Measurements from ENCODE around the gene KRTCAP3.
A peak's percentile ranks its signal among the peaks of the same experiment; 100 is the strongest.

KRTCAP3 gene

GRCh38 chr2:27441226-27441926 lies 805 bp upstream of the KRTCAP3 start:
- no peak for DNase-seq

GRCh38 chr2:27442920-27443282 lies 720 bp downstream of the KRTCAP3 start:
- DNase-seq = no peak

DNA sequence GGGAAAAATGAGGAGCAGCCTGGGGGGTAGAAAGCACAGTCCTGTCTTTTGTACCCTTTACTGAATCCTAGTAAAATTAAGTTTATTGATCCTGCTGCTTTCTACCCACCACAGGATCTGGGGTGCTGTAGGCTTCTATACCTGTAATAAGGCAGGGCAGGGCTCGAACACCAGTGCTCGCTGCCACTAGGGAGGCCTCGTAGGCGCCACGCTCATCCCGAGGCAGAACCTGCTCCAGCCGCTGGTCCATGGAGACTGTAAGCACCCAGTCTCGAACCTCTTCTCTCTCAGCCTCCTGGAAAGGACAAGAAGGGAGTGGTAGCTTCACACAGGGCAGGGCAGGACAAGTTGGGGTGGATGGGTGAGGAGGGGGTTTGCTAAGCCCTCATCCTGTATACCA lies 3.0 kb downstream of the KRTCAP3 start:
- DNase-seq = no peak

DNA sequence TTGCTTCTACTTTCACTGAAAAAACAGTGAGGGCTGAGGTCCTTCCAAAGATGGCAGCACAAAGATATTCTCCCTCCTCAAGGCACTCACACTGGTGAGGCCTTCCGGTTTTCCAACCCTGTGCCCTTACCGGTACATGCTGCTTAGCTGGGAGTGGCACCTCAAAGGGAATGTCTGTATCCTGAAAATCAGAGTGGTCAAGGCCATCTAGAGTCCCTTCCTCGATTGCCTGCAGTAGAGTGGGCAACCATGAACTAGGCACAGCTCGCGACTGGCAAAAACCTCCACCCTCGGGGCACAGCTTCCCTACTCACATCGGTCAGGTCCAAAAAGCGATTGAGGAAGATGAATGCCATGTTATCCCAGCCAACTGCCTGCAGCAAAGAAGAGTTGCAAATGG lies 3.4 kb downstream of the KRTCAP3 start:
- no peak for DNase-seq

- no peak for DNase-seq
Observed at GRCh38 chr2:27446057-27446456, 3.9 kb downstream of the KRTCAP3 start.

GRCh38 chr2:27448381-27448780 lies 6.2 kb downstream of the KRTCAP3 start:
- DNase-seq = no peak

DNA sequence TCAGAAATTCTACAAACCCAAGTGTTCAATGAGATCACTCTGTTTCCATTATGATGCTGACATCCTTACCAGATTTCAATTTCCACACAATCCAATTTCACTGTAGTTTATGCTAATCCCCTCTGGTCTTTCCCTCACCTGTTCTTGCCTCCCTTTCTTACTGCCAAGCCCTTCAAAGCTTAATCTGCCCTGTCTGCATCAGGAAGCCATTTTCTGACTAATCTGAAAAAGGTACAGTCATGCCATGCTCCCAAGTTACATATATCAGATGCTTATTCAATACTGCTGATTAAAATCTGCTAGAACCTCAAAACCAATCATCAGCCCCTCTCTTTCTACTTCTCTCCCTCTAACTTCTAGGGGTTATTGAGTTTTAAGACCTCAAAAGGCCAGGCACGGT lies 8.9 kb downstream of the KRTCAP3 start:
- DNase-seq = no peak

- no peak for DNase-seq
Observed at GRCh38 chr2:27453968-27454367, 11.8 kb downstream of the KRTCAP3 start.

GRCh38 chr2:27461118-27461517 lies 18.9 kb downstream of the KRTCAP3 start:
- DNase-seq = no peak

DNA sequence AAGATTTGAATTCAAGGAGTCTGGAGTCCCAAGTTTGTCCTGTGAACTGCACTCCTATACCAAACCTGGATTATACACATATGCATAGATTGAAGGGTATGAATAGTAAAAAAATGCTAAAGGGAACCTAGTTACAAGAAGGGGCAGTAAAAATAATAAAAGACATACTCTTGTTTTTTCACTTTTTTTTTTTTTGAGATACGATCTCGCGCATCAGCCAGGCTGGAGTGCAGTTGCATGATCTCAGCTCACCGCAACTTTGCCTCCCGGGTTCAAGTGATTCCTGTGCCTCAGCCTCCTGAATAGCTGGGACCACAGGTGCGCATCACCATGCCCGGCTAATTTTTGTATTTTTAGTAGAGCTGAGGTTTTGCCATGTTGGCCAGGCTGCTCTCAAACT lies 22.3 kb downstream of the KRTCAP3 start:
- DNase-seq = no peak

DNA sequence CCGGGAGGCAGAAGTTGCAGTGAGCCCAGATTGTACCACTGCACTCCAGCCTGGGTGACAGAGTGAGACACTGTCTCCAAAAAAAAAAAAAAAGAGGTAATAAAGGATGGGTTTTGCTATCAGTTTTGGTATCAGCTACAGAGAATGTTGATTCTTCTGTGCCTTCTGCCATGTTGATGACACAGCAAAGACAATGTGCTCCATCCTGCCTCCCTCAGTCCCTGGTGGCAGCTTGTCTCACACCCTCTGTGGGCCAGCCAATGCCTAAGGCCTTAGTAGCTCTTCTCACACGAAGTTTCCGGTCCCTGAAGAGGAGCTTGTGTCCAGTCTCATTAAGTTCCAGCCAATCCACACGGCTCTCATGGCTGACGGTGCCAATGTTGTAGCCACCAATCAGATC lies 29.8 kb downstream of the KRTCAP3 start:
- DNase-seq = no peak

DNA sequence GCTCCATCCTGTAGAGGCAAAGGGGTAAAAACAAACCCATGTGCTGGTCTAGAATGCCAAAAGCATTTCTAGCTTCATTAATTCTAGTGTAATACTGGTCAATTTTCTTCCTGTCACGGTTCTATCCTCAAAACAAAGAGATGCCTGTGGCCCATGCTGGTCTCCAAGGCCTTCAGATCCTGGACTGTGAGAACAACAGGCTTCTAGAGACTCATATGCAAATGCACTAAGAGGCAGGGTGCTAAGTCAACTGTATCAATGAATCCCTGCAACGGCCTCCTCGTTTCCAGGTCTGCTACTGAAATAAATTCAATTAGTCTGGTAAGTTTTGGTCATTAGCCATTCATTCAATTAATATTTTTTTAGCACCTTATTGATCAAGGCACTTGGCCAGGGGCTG lies 43.3 kb downstream of the KRTCAP3 start:
- DNase-seq = no peak

- no peak for DNase-seq
Observed at GRCh38 chr2:27489118-27489497, 46.9 kb downstream of the KRTCAP3 start.

GRCh38 chr2:27489498-27490397 lies 47.6 kb downstream of the KRTCAP3 start, which contains the start of gene IFT172:
TSS of gene IFT172 (minus strand) at chr2:27489743. CDS start at chr2:27489653, 90 bp downstream.
- DNase-seq = peak; percentile 99

DNA sequence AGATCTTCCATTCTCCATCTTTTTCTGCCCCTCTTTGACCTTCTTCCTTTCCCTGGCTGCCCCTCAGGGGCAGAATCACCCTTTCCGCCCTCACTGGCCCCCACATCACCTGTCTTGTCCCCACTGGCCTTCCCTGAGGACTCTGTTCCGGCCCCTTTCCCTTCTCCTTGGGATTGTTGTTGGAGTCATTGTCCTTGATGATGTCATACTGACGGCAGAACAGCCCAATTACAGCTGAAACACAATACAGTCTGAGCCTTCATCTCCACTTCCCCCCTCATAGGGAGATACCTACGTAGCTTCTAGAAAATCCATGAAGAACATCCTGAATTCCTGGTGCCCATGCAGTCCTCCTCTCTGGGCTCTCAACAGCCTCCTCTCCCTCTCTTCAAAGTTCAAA lies 50.4 kb downstream of the KRTCAP3 start:
- DNase-seq = no peak

- no peak for DNase-seq
Observed at GRCh38 chr2:27493948-27494283, 51.7 kb downstream of the KRTCAP3 start.

Data from activated naive CD4-positive, alpha-beta T cell treated with anti-CD3 and anti-CD28 coated beads, Interleukin-2, amount 50 U/mL, for 16 hours (primary cell).